ENCODE data around the gene DCUN1D4.

The DCUN1D4 gene

DNA sequence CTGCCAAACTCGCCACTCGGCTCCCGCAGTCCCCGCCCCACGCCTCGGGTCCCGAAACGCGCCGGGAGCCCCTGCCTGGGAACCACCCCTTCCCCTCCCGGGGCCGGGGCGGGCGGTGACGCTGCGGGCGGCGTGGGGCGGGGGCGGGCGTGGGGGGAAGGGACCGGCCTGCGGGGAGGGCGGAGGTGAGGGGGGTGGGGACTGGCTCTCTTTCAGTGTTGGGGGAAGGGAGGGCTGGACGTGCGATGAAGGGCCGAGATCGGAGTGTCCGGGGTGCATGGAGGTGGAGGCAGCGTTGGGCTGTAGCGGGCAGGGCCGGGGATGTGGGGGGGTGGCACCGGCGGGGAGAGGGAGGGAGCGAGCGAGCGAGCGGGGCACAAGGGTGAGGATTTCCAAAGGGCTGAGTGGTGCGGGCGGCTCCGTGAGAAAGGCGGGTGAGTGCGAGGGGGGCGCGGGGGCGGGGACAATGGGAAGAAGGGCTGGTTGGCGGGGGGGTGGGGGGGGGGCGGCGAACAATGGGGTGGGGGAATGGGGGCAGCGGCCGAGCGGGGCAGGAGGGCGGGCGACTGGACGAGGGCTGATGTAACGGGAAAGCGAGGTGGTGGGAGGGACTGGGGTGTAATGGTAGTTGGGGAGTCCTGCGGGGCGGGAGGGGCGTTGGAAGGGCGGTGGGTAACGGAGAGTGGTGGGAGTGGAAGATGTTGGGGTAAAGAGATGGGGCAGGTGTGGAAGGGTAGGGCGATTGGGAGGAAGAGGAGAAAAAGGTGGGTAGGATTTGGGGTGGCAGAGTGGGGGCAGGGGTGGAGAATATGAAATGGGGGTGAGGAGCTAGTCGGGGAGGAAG lies 578 bp downstream of the DCUN1D4 start:
- peak overlapping the region; percentile 69 for H3K4me3 ChIP-seq (ENCODE audit: low read depth, low read length)
- H3K27me3 ChIP-seq (replicated peaks): no peaks in the 10 kb centered on the region
- TF ChIP-seq, protein P1, sequence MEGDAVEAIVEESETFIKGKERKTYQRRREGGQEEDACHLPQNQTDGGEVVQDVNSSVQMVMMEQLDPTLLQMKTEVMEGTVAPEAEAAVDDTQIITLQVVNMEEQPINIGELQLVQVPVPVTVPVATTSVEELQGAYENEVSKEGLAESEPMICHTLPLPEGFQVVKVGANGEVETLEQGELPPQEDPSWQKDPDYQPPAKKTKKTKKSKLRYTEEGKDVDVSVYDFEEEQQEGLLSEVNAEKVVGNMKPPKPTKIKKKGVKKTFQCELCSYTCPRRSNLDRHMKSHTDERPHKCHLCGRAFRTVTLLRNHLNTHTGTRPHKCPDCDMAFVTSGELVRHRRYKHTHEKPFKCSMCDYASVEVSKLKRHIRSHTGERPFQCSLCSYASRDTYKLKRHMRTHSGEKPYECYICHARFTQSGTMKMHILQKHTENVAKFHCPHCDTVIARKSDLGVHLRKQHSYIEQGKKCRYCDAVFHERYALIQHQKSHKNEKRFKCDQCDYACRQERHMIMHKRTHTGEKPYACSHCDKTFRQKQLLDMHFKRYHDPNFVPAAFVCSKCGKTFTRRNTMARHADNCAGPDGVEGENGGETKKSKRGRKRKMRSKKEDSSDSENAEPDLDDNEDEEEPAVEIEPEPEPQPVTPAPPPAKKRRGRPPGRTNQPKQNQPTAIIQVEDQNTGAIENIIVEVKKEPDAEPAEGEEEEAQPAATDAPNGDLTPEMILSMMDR (IDR thresholded peaks at IDR 0.05; ENCODE audit: low read depth, low read length, missing control alignments): no peak
- peak overlapping the region; percentile 75 for H3K27ac ChIP-seq
- in situ Hi-C loops (cut with HindIII; ENCODE audit: low pct_ligation_motif_present, low sequenced_read_pairs): no loop called here
- H3K36me3 ChIP-seq (replicated peaks): no peaks in the 10 kb centered on the region
- DNase-seq: peak; percentile 53

DNA sequence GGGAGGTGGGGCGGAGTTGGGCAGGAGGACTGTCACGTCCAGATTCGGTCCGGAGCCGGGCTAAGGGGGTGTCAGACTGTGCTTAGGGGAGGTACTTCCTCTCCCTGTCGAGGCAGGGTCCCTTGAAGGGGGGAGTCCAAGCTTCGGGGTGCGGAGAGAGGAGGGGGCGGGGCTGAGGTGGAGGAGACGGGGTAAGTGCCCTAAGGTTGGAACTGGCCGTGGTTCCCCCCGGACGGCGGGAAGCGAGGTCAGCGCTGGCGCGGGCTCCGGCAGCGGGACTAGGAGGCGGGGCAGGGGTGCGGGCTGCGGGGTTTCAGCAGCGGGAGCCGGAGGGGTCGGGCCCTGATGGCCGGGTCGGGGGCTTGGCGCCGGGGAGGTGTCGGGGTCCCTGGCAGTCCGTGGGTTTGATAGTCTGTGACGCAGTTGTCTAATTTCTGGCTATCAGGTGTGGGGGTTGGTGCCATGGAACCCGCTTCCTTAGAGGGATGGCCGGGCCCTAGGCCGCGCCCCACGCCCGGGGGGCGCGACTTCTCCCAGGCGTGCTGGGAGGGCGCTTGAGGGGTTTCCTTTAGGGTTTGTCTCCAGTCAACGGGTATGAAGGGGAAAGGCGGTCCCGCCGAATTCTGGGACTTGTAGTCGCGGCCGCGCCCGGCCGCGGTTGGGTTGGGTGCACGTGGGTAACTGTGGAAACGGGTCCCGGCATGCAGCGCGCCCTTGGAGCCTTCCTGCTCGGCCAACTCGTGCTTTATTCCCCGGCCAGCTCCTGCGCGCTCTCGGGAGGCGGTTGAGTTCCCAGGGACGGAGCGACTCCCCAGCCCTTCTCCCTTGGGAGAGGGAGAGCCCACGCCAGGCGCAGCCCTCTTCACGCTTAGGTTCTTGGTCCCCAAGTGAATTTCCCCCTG lies 1.5 kb downstream of the DCUN1D4 start:
- H3K27me3 ChIP-seq (replicated peaks): no peaks in the 10 kb centered on the region
- DNase-seq: peak; percentile 94
- peaks cover 3% of the 10 kb centered on the region for H3K36me3 ChIP-seq (replicated peaks)
- in situ Hi-C loops (cut with HindIII; ENCODE audit: low pct_ligation_motif_present, low sequenced_read_pairs): no loop called here
- H3K4me3 ChIP-seq (ENCODE audit: low read depth, low read length): peak overlapping the region; percentile 69
- TF ChIP-seq, protein P1 (IDR thresholded peaks at IDR 0.05; ENCODE audit: low read depth, low read length, missing control alignments): no peak
- peak overlapping the region; percentile 65 for H3K27ac ChIP-seq

DNA sequence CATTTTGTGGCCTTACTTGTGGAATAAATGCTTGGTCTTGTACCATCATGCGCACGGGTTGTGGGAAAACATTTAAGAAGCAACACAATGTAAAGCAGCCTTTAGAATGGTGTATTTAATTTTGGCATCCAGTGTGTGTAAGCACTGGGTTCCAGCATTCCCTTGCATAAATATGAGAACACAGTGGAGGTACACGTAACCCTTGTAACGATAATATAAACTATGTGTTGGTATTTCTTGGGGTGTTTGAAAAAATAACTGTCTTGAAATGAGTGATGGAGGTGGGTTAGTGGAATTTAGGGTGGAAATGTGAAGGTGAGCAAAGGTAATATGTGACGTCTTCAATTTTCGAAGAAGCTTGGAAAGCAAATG lies 2.1 kb downstream of the DCUN1D4 start:
- H3K27me3 ChIP-seq (replicated peaks): no peaks in the 10 kb centered on the region
- peak overlapping the region; percentile 69 for H3K4me3 ChIP-seq (ENCODE audit: low read depth, low read length)
- in situ Hi-C loops (cut with HindIII; ENCODE audit: low pct_ligation_motif_present, low sequenced_read_pairs): no loop called here
- TF ChIP-seq, protein P1 (IDR thresholded peaks at IDR 0.05; ENCODE audit: low read depth, low read length, missing control alignments): no peak
- DNase-seq: no peak
- H3K36me3 ChIP-seq (replicated peaks): peaks cover 6% of the 10 kb centered on the region
- H3K27ac ChIP-seq: peak overlapping the region; percentile 65

DNA sequence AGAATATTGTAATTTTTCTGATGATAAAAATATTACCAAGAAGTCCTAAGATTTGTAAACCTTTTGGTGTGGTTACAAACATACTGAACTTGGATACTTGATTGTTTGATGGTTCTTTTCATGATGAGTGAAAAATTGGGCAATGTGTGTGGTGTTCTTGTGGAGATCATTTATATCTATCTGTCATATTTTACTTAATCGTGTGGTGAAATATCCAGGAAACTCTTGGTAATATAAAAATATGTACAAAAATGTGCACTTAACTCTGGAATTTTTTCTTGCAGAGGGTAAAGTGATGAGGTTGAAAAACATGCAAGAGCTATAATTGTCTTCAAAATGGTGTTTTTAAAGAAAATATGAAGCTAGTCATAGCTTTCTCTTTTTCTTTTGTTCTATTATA lies 2.8 kb downstream of the DCUN1D4 start:
- peaks cover 6% of the 10 kb centered on the region for H3K36me3 ChIP-seq (replicated peaks)
- TF ChIP-seq, protein P1 (IDR thresholded peaks at IDR 0.05; ENCODE audit: low read depth, low read length, missing control alignments): no peak
- H3K27me3 ChIP-seq (replicated peaks): no peaks in the 10 kb centered on the region
- in situ Hi-C loops (cut with HindIII; ENCODE audit: low pct_ligation_motif_present, low sequenced_read_pairs): no loop called here
- no peak overlapping the region for H3K27ac ChIP-seq
- no peak for DNase-seq
- H3K4me3 ChIP-seq (ENCODE audit: low read depth, low read length): no peak overlapping the region

DNA sequence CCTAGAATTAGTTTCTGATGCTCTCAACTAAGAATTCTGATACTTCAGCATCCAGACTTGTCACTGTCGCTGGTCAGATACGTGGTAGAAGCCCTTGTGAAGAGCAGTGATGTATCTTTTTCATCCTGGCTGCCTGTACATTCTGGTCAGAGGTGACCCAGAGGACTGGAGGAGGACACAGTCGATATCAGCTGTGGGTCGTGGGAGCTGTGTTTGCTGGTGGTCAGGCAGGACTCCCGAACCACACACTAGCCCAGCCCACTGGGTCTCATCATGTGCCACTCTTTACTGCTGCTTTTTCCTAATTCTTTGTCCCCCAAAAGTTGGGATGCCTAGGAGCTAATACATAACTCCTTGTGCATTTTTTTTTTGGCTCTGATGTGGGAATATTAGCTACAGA lies 6.5 kb downstream of the DCUN1D4 start:
- Histone ChIP-seq H3K27ac (no peak overlapping the region), H3K36me3 (replicated peaks) (peaks cover 6% of the 10 kb centered on the region), H3K4me3 (ENCODE audit: low read depth, low read length) (no peak overlapping the region), H3K27me3 (replicated peaks) (no peaks in the 10 kb centered on the region)
- in situ Hi-C loops (cut with HindIII; ENCODE audit: low pct_ligation_motif_present, low sequenced_read_pairs): no loop called here
- TF ChIP-seq, protein P1 (IDR thresholded peaks at IDR 0.05; ENCODE audit: low read depth, low read length, missing control alignments): no peak
- no peak for DNase-seq

All from brain microvascular endothelial cell (primary cell).